Endothelial cell of umbilical vein (primary cell): ENCODE data around the gene TJP1. TPM values are rescaled to one million over a fixed set of nuclear protein-coding genes. Genes with fewer than 3 reads are reported as not detected.

ENCODE experiments used
- BruUV-seq: library from RNA; stranded (reverse); fragments of 400-500 nt; replicated peaks from 2 replicates; lab custom pipeline; 2021; lab: Mats Ljungman, UMichigan
- CTCF ChIA-PET: fragments of 300-600, 350-600 bp; sonication (Branson Sonifier 250); formaldehyde crosslinking; loops from one replicate; lab custom pipeline; 2021; ENCODE audit warnings: antibody characterized with exemption, inconsistent platforms; lab: Charles Lee
- POLR2A ChIA-PET: fragments of 300-600, 350-600 bp; sonication (Branson Sonifier 250); formaldehyde crosslinking; loops from one replicate; lab custom pipeline; 2021; ENCODE audit warnings: antibody characterized with exemption, inconsistent platforms; lab: Charles Lee
- DNase-seq: peaks from one replicate; pipeline ENCODE4 v3.0.0-alpha.2; 2011; ENCODE audit warnings: low read depth, low spot score
- FAIRE-seq: peaks from 2 replicates; lab custom pipeline; 2011; peaks lifted over from hg19 to GRCh38; lab: Jason Lieb, UNC
- H2AFZ ChIP-seq: 2 replicates; pipeline ENCODE4 v1.6.0; 2012; ENCODE audit warnings: low read depth, low read length, control low read depth, inconsistent platforms
- H3K27ac ChIP-seq: 2 replicates; pipeline ENCODE4 v1.5.1; 2011; ENCODE audit warnings: low read depth, mild to moderate bottlenecking, control low read depth, low read length, moderate library complexity; ENCODE audit not compliant: insufficient read depth
- H3K27me3 ChIP-seq, 2 experiments: 2 replicates each; pipeline versions ENCODE4 v1.6.0 to v1.6.1; 2011; ENCODE audit warnings: low read length in 2 of 2, mixed read lengths in 1 of 2; ENCODE audit not compliant: control insufficient read depth in 2 of 2, insufficient read depth in 2 of 2
- H3K36me3 ChIP-seq, 2 experiments: 2 replicates in 1 of 2; 3 replicates in 1 of 2; pipeline ENCODE4 v1.5.1; 2011; ENCODE audit warnings: low read length in 2 of 2, mild to moderate bottlenecking in 1 of 2, moderate library complexity in 1 of 2; ENCODE audit not compliant: control insufficient read depth in 2 of 2, insufficient read depth in 2 of 2; ENCODE audit errors: extremely low read depth in 1 of 2
- H3K4me1 ChIP-seq: 3 replicates; pipeline ENCODE4 v1.5.1; 2011; ENCODE audit warnings: mild to moderate bottlenecking, low read length; ENCODE audit not compliant: control insufficient read depth, insufficient read depth; ENCODE audit errors: extremely low read depth
- H3K4me2 ChIP-seq: 2 replicates; pipeline ENCODE4 v1.6.1; 2011; ENCODE audit warnings: low read length, control low read depth, mixed read lengths; ENCODE audit not compliant: insufficient read depth
- H3K4me3 ChIP-seq, 3 experiments: fragments of 200-600 bp in 1 of 3; sonication (generic), shearing (Covaris generic) in 1 of 3; replicated peaks in 1 of 3; 2 replicates each; pipeline ENCODE4 v1.5.1; 2011 to 2016; ENCODE audit warnings: control low read depth in 3 of 3, low read length in 3 of 3, mild to moderate bottlenecking in 2 of 3, inconsistent platforms in 1 of 3, low read depth in 1 of 3, moderate library complexity in 1 of 3; ENCODE audit not compliant: insufficient read depth in 1 of 3
- H3K79me2 ChIP-seq: 2 replicates; pipeline ENCODE4 v1.6.0; 2012; ENCODE audit warnings: low read length, inconsistent platforms; ENCODE audit not compliant: control insufficient read depth, insufficient read depth
- H3K9ac ChIP-seq: replicated peaks from 2 replicates; pipeline ENCODE3; 2011; ENCODE audit warnings: low read length, control low read depth; ENCODE audit not compliant: insufficient read depth; ENCODE audit errors: extremely low read depth
- H3K9me1 ChIP-seq: replicated peaks from 3 replicates; pipeline ENCODE4 v1.6.0; 2011; ENCODE audit warnings: mild to moderate bottlenecking, low read length; ENCODE audit not compliant: control insufficient read depth, insufficient read depth; ENCODE audit errors: extremely low read depth
- H3K9me3 ChIP-seq: replicated peaks from 2 replicates; pipeline ENCODE4 v1.5.1; 2012; ENCODE audit warnings: low read length, inconsistent platforms; ENCODE audit not compliant: control insufficient read depth, insufficient read depth
- H4K20me1 ChIP-seq: replicated peaks from 2 replicates; pipeline ENCODE3; 2011; ENCODE audit warnings: mild to moderate bottlenecking, low read length; ENCODE audit not compliant: control insufficient read depth, insufficient read depth; ENCODE audit errors: extremely low read depth
- EZH2 ChIP-seq: IDR thresholded peaks from 2 replicates; pipeline ENCODE4 v1.6.1; 2012; ENCODE audit warnings: borderline replicate concordance, low read depth, mild to moderate bottlenecking, moderate library complexity, low read length, inconsistent platforms; ENCODE audit not compliant: severe bottlenecking
- FOS ChIP-seq: IDR thresholded peaks from 2 replicates; pipeline ENCODE4 v1.6.1; 2011; ENCODE audit warnings: mild to moderate bottlenecking, low read length, moderate library complexity, borderline replicate concordance; ENCODE audit not compliant: insufficient read depth
- GATA2 ChIP-seq: IDR thresholded peaks from 2 replicates; pipeline ENCODE4 v1.7.0; 2011; ENCODE audit warnings: low read depth, mild to moderate bottlenecking, moderate library complexity, mixed read lengths, low read length; ENCODE audit not compliant: insufficient read length, insufficient read depth
- JUN ChIP-seq: IDR thresholded peaks from 2 replicates; pipeline ENCODE4 v1.6.1; 2011; ENCODE audit warnings: borderline replicate concordance, low read depth; ENCODE audit not compliant: insufficient read length, insufficient read depth
- MYC ChIP-seq: IDR thresholded peaks from one replicate; pipeline ENCODE4 v1.6.1; 2011; ENCODE audit warnings: mild to moderate bottlenecking, low read depth, low read length
- POLR2A ChIP-seq: IDR thresholded peaks from 2 replicates; pipeline ENCODE4 v1.6.1; 2012; ENCODE audit warnings: low read depth, mild to moderate bottlenecking, control low read depth, low read length
- POLR2AphosphoS5 ChIP-seq: IDR thresholded peaks from 2 replicates; pipeline ENCODE4 v1.6.1; 2012; ENCODE audit warnings: low read depth, mild to moderate bottlenecking, control low read depth, low read length, moderate library complexity; ENCODE audit not compliant: insufficient read depth
- dilution Hi-C: fragments of 300-500 bp; cut with MboI; formaldehyde crosslinking; loops from one replicate; pipeline ENCODE4 v1.15.0; 2019; ENCODE audit warnings: low sequenced_read_pairs; ENCODE audit not compliant: extremely low pct_ligation_motif_present
- intact Hi-C: fragments of 100-400 bp; cut with micrococcal nuclease; formaldehyde crosslinking; loops from one replicate; pipeline ENCODE4 v1.10.0; 2022
- polyA plus RNA-seq, 4 experiments: library from polyadenylated mRNA; depleted of rRNA in 3 of 4; stranded (reverse) in 3 of 4; unstranded in 1 of 4; fragments of >200 nt; gene quantifications; 2 replicates each; pipeline versions ENCODE4 v1.2.1 to v1.2.3, GENCODE V29; 2011 to 2012; ENCODE audit warnings: missing spikeins in 1 of 4
- total RNA-seq: library from RNA; stranded (reverse); gene quantifications from 2 replicates; pipeline ENCODE4 v1.2.3, GENCODE V29; 2021
- TF ChIP-seq, protein P1 (sequence below), 2 donors: IDR thresholded peaks; 1 replicate in 1 of 2; 2 replicates in 1 of 2; pipeline ENCODE4 v1.5.1; 2011; ENCODE audit warnings: low read length in 2 of 2, mild to moderate bottlenecking in 2 of 2, moderate library complexity in 2 of 2, control low read depth in 1 of 2, inconsistent platforms in 1 of 2, low read depth in 1 of 2; ENCODE audit not compliant: insufficient read depth in 1 of 2; ENCODE audit errors: extremely low read depth in 1 of 2
- TF ChIP-seq, protein P2 (sequence below): IDR thresholded peaks from 2 replicates; pipeline ENCODE4 v1.6.1; 2011; ENCODE audit not compliant: insufficient read depth, insufficient read length

Gene TJP1
- total and polyA plus RNA-seq, 2 donors (not counting 3 experiments of a cell fraction or from before 2014, with no cell fraction given), result 45.6 to 128 TPM

DNA sequence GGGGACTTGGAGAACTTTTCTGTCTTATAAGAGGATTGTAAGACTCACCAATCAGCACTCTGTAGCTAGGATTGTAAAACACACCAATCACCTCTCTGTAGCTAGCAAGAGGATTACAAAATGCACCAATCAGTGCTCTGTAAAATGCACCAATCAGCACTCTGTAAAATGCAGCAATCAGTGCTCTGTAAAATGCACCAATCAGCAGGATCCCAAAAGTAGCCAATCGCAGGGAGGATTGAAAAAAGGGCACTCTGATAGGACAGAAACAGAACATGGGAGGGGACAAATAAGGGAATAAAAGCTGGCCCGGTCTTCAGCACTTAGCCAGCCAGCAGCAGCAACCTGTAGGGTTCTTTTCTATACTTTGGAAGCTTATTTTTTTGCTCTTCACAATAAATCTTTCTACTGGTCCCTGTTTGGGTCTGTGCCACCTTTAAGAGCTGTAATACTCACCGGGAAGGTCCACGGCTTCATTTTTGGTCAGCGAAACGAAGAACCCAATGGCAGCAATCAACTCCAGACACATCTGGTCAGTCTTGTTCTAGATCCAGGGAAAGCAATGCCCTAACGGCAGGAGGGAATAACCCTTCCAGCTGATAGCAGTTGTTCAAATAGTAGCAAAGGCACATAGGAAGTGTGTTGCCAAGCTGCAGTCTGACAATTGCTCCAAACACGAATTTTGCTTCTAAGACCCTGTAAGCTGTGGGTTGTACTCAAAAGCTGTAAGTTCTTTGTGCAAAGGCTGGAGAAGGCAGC is 135.6 kb downstream of the TJP1 start:
- CTCF ChIA-PET, result interaction anchor here (0.6 kb wide), 1 partner anchor 24 kb away, joined by 5 read pairs; no protein-coding TSS in a partner anchor

More for the DNA sequence above, 135.6 kb downstream of the TJP1 start:
- POLR2A ChIA-PET, result no interaction called here
- intact Hi-C loops, result no loop called here
- peaks cover 12% of the 10 kb centered on the region for H3K4me1 ChIP-seq
- FAIRE-seq (no peak), DNase-seq (no peak)
- H3K9me1 ChIP-seq, result no peaks in the 10 kb centered on the region
- H3K36me3 ChIP-seq, result no peaks in the 10 kb centered on the region
- H2AFZ ChIP-seq, result no peak overlapping the region
- dilution Hi-C loops, result no loop called here
- H3K9ac ChIP-seq, result no peak overlapping the region
- no peak overlapping the region for H3K4me2 ChIP-seq
- H3K27me3 ChIP-seq, result no peaks in the 10 kb centered on the region
- H3K9me3 ChIP-seq, result no peaks in the 10 kb centered on the region
- no peak overlapping the region for H3K4me3 ChIP-seq
- BruUV-seq, result no TSS peak
- no peaks in the 10 kb centered on the region for H4K20me1 ChIP-seq
- H3K27ac ChIP-seq, result no peak overlapping the region
- no peaks in the 10 kb centered on the region for H3K79me2 ChIP-seq
- TF ChIP-seq, protein P1, sequence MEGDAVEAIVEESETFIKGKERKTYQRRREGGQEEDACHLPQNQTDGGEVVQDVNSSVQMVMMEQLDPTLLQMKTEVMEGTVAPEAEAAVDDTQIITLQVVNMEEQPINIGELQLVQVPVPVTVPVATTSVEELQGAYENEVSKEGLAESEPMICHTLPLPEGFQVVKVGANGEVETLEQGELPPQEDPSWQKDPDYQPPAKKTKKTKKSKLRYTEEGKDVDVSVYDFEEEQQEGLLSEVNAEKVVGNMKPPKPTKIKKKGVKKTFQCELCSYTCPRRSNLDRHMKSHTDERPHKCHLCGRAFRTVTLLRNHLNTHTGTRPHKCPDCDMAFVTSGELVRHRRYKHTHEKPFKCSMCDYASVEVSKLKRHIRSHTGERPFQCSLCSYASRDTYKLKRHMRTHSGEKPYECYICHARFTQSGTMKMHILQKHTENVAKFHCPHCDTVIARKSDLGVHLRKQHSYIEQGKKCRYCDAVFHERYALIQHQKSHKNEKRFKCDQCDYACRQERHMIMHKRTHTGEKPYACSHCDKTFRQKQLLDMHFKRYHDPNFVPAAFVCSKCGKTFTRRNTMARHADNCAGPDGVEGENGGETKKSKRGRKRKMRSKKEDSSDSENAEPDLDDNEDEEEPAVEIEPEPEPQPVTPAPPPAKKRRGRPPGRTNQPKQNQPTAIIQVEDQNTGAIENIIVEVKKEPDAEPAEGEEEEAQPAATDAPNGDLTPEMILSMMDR (IDR thresholded peaks at IDR 0.05; ENCODE audit: extremely low read depth in 1 of 2, insufficient read depth in 1 of 2, low read depth in 1 of 2, low read length in 2 of 2), result no peak
- no peak for TF ChIP-seq MYC
- TF ChIP-seq, protein P2, sequence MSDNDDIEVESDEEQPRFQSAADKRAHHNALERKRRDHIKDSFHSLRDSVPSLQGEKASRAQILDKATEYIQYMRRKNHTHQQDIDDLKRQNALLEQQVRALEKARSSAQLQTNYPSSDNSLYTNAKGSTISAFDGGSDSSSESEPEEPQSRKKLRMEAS, result no peak
- TF ChIP-seq FOS, result no peak
- no peak for TF ChIP-seq GATA2
- no peak for TF ChIP-seq EZH2
- TF ChIP-seq POLR2AphosphoS5, result no peak
- no peak for TF ChIP-seq JUN
- TF ChIP-seq POLR2A, result no peak
